Endothelial cell of umbilical vein (primary cell): ENCODE measurements around the gene TLCD2. TPM values are rescaled to one million over a fixed set of nuclear protein-coding genes. Genes with fewer than 3 reads are reported as not detected.

Experiments
- BruUV-seq: library from RNA; stranded (reverse); fragments of 400-500 nt; replicated peaks from 2 replicates; lab custom pipeline; 2021; lab: Mats Ljungman, UMichigan
- CTCF ChIA-PET: fragments of 300-600, 350-600 bp; sonication (Branson Sonifier 250); formaldehyde crosslinking; loops from one replicate; lab custom pipeline; 2021; ENCODE audit warnings: antibody characterized with exemption, inconsistent platforms; lab: Charles Lee
- POLR2A ChIA-PET: fragments of 300-600, 350-600 bp; sonication (Branson Sonifier 250); formaldehyde crosslinking; loops from one replicate; lab custom pipeline; 2021; ENCODE audit warnings: antibody characterized with exemption, inconsistent platforms; lab: Charles Lee
- DNase-seq: peaks from one replicate; pipeline ENCODE4 v3.0.0-alpha.2; 2011; ENCODE audit warnings: low read depth, low spot score
- FAIRE-seq: peaks from 2 replicates; lab custom pipeline; 2011; peaks lifted over from hg19 to GRCh38; lab: Jason Lieb, UNC
- H2AFZ ChIP-seq: 2 replicates; pipeline ENCODE4 v1.6.0; 2012; ENCODE audit warnings: low read depth, low read length, control low read depth, inconsistent platforms
- H3K27ac ChIP-seq: 2 replicates; pipeline ENCODE4 v1.5.1; 2011; ENCODE audit warnings: low read depth, mild to moderate bottlenecking, control low read depth, low read length, moderate library complexity; ENCODE audit not compliant: insufficient read depth
- H3K27me3 ChIP-seq, 2 experiments: 2 replicates each; pipeline versions ENCODE4 v1.6.0 to v1.6.1; 2011; ENCODE audit warnings: low read length in 2 of 2, mixed read lengths in 1 of 2; ENCODE audit not compliant: control insufficient read depth in 2 of 2, insufficient read depth in 2 of 2
- H3K36me3 ChIP-seq, 2 experiments: 2 replicates in 1 of 2; 3 replicates in 1 of 2; pipeline ENCODE4 v1.5.1; 2011; ENCODE audit warnings: low read length in 2 of 2, mild to moderate bottlenecking in 1 of 2, moderate library complexity in 1 of 2; ENCODE audit not compliant: control insufficient read depth in 2 of 2, insufficient read depth in 2 of 2; ENCODE audit errors: extremely low read depth in 1 of 2
- H3K4me1 ChIP-seq: 3 replicates; pipeline ENCODE4 v1.5.1; 2011; ENCODE audit warnings: mild to moderate bottlenecking, low read length; ENCODE audit not compliant: control insufficient read depth, insufficient read depth; ENCODE audit errors: extremely low read depth
- H3K4me2 ChIP-seq: 2 replicates; pipeline ENCODE4 v1.6.1; 2011; ENCODE audit warnings: low read length, control low read depth, mixed read lengths; ENCODE audit not compliant: insufficient read depth
- H3K4me3 ChIP-seq, 3 experiments: fragments of 200-600 bp in 1 of 3; sonication (generic), shearing (Covaris generic) in 1 of 3; replicated peaks in 1 of 3; 2 replicates each; pipeline ENCODE4 v1.5.1; 2011 to 2016; ENCODE audit warnings: control low read depth in 3 of 3, low read length in 3 of 3, mild to moderate bottlenecking in 2 of 3, inconsistent platforms in 1 of 3, low read depth in 1 of 3, moderate library complexity in 1 of 3; ENCODE audit not compliant: insufficient read depth in 1 of 3
- H3K79me2 ChIP-seq: 2 replicates; pipeline ENCODE4 v1.6.0; 2012; ENCODE audit warnings: low read length, inconsistent platforms; ENCODE audit not compliant: control insufficient read depth, insufficient read depth
- H3K9ac ChIP-seq: replicated peaks from 2 replicates; pipeline ENCODE3; 2011; ENCODE audit warnings: low read length, control low read depth; ENCODE audit not compliant: insufficient read depth; ENCODE audit errors: extremely low read depth
- H3K9me1 ChIP-seq: replicated peaks from 3 replicates; pipeline ENCODE4 v1.6.0; 2011; ENCODE audit warnings: mild to moderate bottlenecking, low read length; ENCODE audit not compliant: control insufficient read depth, insufficient read depth; ENCODE audit errors: extremely low read depth
- H3K9me3 ChIP-seq: replicated peaks from 2 replicates; pipeline ENCODE4 v1.5.1; 2012; ENCODE audit warnings: low read length, inconsistent platforms; ENCODE audit not compliant: control insufficient read depth, insufficient read depth
- H4K20me1 ChIP-seq: replicated peaks from 2 replicates; pipeline ENCODE3; 2011; ENCODE audit warnings: mild to moderate bottlenecking, low read length; ENCODE audit not compliant: control insufficient read depth, insufficient read depth; ENCODE audit errors: extremely low read depth
- EZH2 ChIP-seq: IDR thresholded peaks from 2 replicates; pipeline ENCODE4 v1.6.1; 2012; ENCODE audit warnings: borderline replicate concordance, low read depth, mild to moderate bottlenecking, moderate library complexity, low read length, inconsistent platforms; ENCODE audit not compliant: severe bottlenecking
- FOS ChIP-seq: IDR thresholded peaks from 2 replicates; pipeline ENCODE4 v1.6.1; 2011; ENCODE audit warnings: mild to moderate bottlenecking, low read length, moderate library complexity, borderline replicate concordance; ENCODE audit not compliant: insufficient read depth
- GATA2 ChIP-seq: IDR thresholded peaks from 2 replicates; pipeline ENCODE4 v1.7.0; 2011; ENCODE audit warnings: low read depth, mild to moderate bottlenecking, moderate library complexity, mixed read lengths, low read length; ENCODE audit not compliant: insufficient read length, insufficient read depth
- JUN ChIP-seq: IDR thresholded peaks from 2 replicates; pipeline ENCODE4 v1.6.1; 2011; ENCODE audit warnings: borderline replicate concordance, low read depth; ENCODE audit not compliant: insufficient read length, insufficient read depth
- MYC ChIP-seq: IDR thresholded peaks from one replicate; pipeline ENCODE4 v1.6.1; 2011; ENCODE audit warnings: mild to moderate bottlenecking, low read depth, low read length
- POLR2A ChIP-seq: IDR thresholded peaks from 2 replicates; pipeline ENCODE4 v1.6.1; 2012; ENCODE audit warnings: low read depth, mild to moderate bottlenecking, control low read depth, low read length
- POLR2AphosphoS5 ChIP-seq: IDR thresholded peaks from 2 replicates; pipeline ENCODE4 v1.6.1; 2012; ENCODE audit warnings: low read depth, mild to moderate bottlenecking, control low read depth, low read length, moderate library complexity; ENCODE audit not compliant: insufficient read depth
- dilution Hi-C: fragments of 300-500 bp; cut with MboI; formaldehyde crosslinking; loops from one replicate; pipeline ENCODE4 v1.15.0; 2019; ENCODE audit warnings: low sequenced_read_pairs; ENCODE audit not compliant: extremely low pct_ligation_motif_present
- intact Hi-C: fragments of 100-400 bp; cut with micrococcal nuclease; formaldehyde crosslinking; loops from one replicate; pipeline ENCODE4 v1.10.0; 2022
- polyA plus RNA-seq, 4 experiments: library from polyadenylated mRNA; depleted of rRNA in 3 of 4; stranded (reverse) in 3 of 4; unstranded in 1 of 4; fragments of >200 nt; gene quantifications; 2 replicates each; pipeline versions ENCODE4 v1.2.1 to v1.2.3, GENCODE V29; 2011 to 2012; ENCODE audit warnings: missing spikeins in 1 of 4
- total RNA-seq: library from RNA; stranded (reverse); gene quantifications from 2 replicates; pipeline ENCODE4 v1.2.3, GENCODE V29; 2021
- TF ChIP-seq, protein P1 (sequence below): IDR thresholded peaks from 2 replicates; pipeline ENCODE4 v1.6.1; 2011; ENCODE audit not compliant: insufficient read depth, insufficient read length
- TF ChIP-seq, protein P2 (sequence below), 2 donors: IDR thresholded peaks; 1 replicate in 1 of 2; 2 replicates in 1 of 2; pipeline ENCODE4 v1.5.1; 2011; ENCODE audit warnings: low read length in 2 of 2, mild to moderate bottlenecking in 2 of 2, moderate library complexity in 2 of 2, control low read depth in 1 of 2, inconsistent platforms in 1 of 2, low read depth in 1 of 2; ENCODE audit not compliant: insufficient read depth in 1 of 2; ENCODE audit errors: extremely low read depth in 1 of 2

Gene TLCD2
- total and polyA plus RNA-seq, 2 donors (not counting 3 experiments of a cell fraction or from before 2014, with no cell fraction given): 0.72 to 2.1 TPM

DNA sequence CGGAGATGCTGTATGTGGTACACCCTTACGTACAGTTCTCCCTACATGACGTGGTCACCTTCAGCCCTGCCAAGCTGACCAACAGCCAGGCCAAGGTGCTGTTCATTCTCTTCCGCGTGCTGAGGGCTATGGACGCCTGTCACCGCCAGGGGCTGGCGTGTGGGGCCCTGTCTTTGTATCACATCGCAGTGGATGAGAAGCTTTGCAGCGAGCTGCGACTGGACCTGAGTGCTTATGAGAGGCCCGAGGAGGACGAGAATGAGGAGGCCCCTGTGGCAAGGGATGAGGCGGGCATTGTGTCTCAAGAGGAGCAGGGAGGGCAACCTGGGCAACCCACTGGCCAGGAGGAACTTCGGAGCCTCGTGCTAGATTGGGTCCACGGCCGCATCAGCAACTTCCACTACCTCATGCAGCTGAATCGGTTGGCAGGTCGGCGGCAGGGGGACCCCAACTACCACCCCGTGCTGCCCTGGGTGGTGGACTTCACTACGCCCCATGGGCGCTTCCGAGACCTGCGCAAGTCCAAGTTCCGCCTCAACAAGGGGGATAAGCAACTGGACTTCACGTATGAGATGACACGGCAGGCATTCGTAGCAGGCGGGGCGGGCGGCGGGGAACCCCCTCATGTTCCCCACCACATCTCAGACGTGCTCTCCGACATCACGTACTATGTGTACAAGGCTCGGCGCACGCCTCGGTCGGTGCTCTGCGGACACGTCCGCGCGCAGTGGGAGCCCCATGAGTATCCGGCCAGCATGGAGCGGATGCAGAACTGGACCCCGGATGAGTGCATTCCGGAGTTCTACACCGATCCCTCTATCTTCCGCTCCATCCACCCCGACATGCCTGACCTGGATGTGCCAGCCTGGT is 15.7 kb upstream of the TLCD2 start:
- H3K27me3 ChIP-seq: no peaks in the 10 kb centered on the region
- no peaks in the 10 kb centered on the region for H3K36me3 ChIP-seq
- DNase-seq (no peak), FAIRE-seq (no peak)
- dilution Hi-C loops: no loop called here
- H3K79me2 ChIP-seq: peaks cover 2% of the 10 kb centered on the region
- TF ChIP-seq MYC (no peak), GATA2 (no peak), POLR2A (no peak), EZH2 (no peak), POLR2AphosphoS5 (no peak), FOS (no peak), JUN (no peak)
- TF ChIP-seq, protein P1, sequence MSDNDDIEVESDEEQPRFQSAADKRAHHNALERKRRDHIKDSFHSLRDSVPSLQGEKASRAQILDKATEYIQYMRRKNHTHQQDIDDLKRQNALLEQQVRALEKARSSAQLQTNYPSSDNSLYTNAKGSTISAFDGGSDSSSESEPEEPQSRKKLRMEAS: no peak
- TF ChIP-seq, protein P2, sequence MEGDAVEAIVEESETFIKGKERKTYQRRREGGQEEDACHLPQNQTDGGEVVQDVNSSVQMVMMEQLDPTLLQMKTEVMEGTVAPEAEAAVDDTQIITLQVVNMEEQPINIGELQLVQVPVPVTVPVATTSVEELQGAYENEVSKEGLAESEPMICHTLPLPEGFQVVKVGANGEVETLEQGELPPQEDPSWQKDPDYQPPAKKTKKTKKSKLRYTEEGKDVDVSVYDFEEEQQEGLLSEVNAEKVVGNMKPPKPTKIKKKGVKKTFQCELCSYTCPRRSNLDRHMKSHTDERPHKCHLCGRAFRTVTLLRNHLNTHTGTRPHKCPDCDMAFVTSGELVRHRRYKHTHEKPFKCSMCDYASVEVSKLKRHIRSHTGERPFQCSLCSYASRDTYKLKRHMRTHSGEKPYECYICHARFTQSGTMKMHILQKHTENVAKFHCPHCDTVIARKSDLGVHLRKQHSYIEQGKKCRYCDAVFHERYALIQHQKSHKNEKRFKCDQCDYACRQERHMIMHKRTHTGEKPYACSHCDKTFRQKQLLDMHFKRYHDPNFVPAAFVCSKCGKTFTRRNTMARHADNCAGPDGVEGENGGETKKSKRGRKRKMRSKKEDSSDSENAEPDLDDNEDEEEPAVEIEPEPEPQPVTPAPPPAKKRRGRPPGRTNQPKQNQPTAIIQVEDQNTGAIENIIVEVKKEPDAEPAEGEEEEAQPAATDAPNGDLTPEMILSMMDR (IDR thresholded peaks at IDR 0.05; ENCODE audit: extremely low read depth in 1 of 2, insufficient read depth in 1 of 2, low read depth in 1 of 2, low read length in 2 of 2): no peak
- H2AFZ ChIP-seq: no peak overlapping the region
- H3K9ac ChIP-seq: no peak overlapping the region
- BruUV-seq: no TSS peak
- intact Hi-C loops: loop anchor here (2.0 kb wide), 1 partner anchor 103 kb away; the partner anchor contains the start of gene SMYD4
- H3K9me3 ChIP-seq: no peaks in the 10 kb centered on the region
- ChIA-PET POLR2A (no interaction called here), CTCF (interaction anchor here (0.7 to 12.8 kb wide), 3 partner anchors 20 to 140 kb away, joined by 3 to 262 read pairs (median 8); no protein-coding TSS in a partner anchor)
- H3K9me1 ChIP-seq: no peaks in the 10 kb centered on the region
- no peak overlapping the region for H3K4me2 ChIP-seq
- H3K27ac ChIP-seq: no peak overlapping the region
- peaks cover 7% of the 10 kb centered on the region for H3K4me1 ChIP-seq
- no peaks in the 10 kb centered on the region for H4K20me1 ChIP-seq
- no peak overlapping the region for H3K4me3 ChIP-seq
